Liver (tissue), 3 donors: ENCODE results near the gene TNC.

Source experiments
- CTCF ChIP-seq: fragments of 150-350 bp; IDR thresholded peaks from 2 replicates; pipeline ENCODE4 v1.5.1; 2017; ENCODE audit warnings: improper control_type of control experiment, low read depth, low read length; ENCODE audit not compliant: missing input control
- FOXA1 ChIP-seq: IDR thresholded peaks from 2 replicates; pipeline ENCODE4 v1.6.1; 2016; ENCODE audit warnings: antibody characterized with exemption
- HNF4A ChIP-seq, 2 donors: conservative IDR thresholded peaks; 2 replicates each; pipeline ENCODE4 v1.6.1; 2016; ENCODE audit warnings: antibody characterized with exemption in 2 of 2, mild to moderate bottlenecking in 2 of 2
- JUND ChIP-seq, 2 donors: IDR thresholded peaks; 2 replicates each; pipeline ENCODE4 v1.6.1; 2016; ENCODE audit warnings: antibody characterized with exemption in 2 of 2
- NR2F2 ChIP-seq: IDR thresholded peaks from 2 replicates; pipeline ENCODE4 v1.6.1; 2016; ENCODE audit warnings: antibody characterized with exemption
- RAD21 ChIP-seq, 2 donors: IDR thresholded peaks; 2 replicates each; pipeline ENCODE4 v1.6.1; 2016; ENCODE audit warnings: antibody characterized with exemption in 2 of 2, mild to moderate bottlenecking in 2 of 2
- REST ChIP-seq: IDR thresholded peaks from 2 replicates; pipeline ENCODE4 v1.6.1; 2016; ENCODE audit warnings: antibody characterized with exemption, mild to moderate bottlenecking
- RXRA ChIP-seq, 2 donors: IDR thresholded peaks; 2 replicates each; pipeline ENCODE4 v1.6.1; 2017 to 2018; ENCODE audit warnings: antibody characterized with exemption in 2 of 2, mild to moderate bottlenecking in 1 of 2
- SP1 ChIP-seq: IDR thresholded peaks from 2 replicates; pipeline ENCODE4 v1.6.1; 2018; ENCODE audit warnings: antibody characterized with exemption, mild to moderate bottlenecking
- TAF1 ChIP-seq: conservative IDR thresholded peaks from 2 replicates; pipeline ENCODE4 v1.6.1; 2016; ENCODE audit warnings: antibody characterized with exemption, mild to moderate bottlenecking
- donor health status: healthy.
- donor health status: healthy.

- no peak for TF ChIP-seq RXRA (IDR thresholded peaks at IDR 0.05)
- no peak for TF ChIP-seq CTCF
- no peak for TF ChIP-seq TAF1
- no peak for TF ChIP-seq HNF4A (conservative IDR thresholded peaks at IDR 0.05)
- no peak for TF ChIP-seq JUND (IDR thresholded peaks at IDR 0.05)
- no peak for TF ChIP-seq RAD21 (IDR thresholded peaks at IDR 0.05)
- no peak for TF ChIP-seq NR2F2
- no peak for TF ChIP-seq SP1
- TF ChIP-seq FOXA1, result no peak
- no peak for TF ChIP-seq REST
Measured at GRCh38 chr9:115126404-115126803, 8.4 kb upstream of the TNC start.
